Astrocyte (in vitro differentiated cells and primary cell): ENCODE measurements around the gene PHF13. TPM values are rescaled to one million over a fixed set of nuclear protein-coding genes. Genes with fewer than 3 reads are reported as not detected.

ENCODE experiments used
- DNase-seq: peaks from one replicate; pipeline ENCODE4 v3.0.0-alpha.2; 2010; ENCODE audit warnings: low read depth
- FAIRE-seq: peaks from 2 replicates; lab custom pipeline; 2011; peaks lifted over from hg19 to GRCh38; lab: Jason Lieb, UNC
- H2AFZ ChIP-seq: 2 replicates; pipeline ENCODE4 v1.6.0; 2012; ENCODE audit warnings: low read depth, low read length, inconsistent platforms
- H3K27ac ChIP-seq: 2 replicates; pipeline ENCODE4 v1.5.1; 2011; ENCODE audit warnings: low read depth, low read length, inconsistent platforms
- H3K27me3 ChIP-seq: 2 replicates; pipeline ENCODE4 v1.6.0; 2011; ENCODE audit warnings: low read length, inconsistent platforms; ENCODE audit not compliant: insufficient read depth
- H3K36me3 ChIP-seq: 2 replicates; pipeline ENCODE4 v1.5.1; 2011; ENCODE audit warnings: low read length, inconsistent platforms; ENCODE audit not compliant: insufficient read depth
- H3K4me1 ChIP-seq: 2 replicates; pipeline ENCODE4 v1.5.1; 2011; ENCODE audit warnings: low read length, inconsistent platforms; ENCODE audit not compliant: insufficient read depth
- H3K4me2 ChIP-seq: 2 replicates; pipeline ENCODE4 v1.6.0; 2012; ENCODE audit warnings: low read length, inconsistent platforms
- H3K4me3 ChIP-seq: 2 replicates; pipeline ENCODE4 v1.5.1; 2011; ENCODE audit warnings: low read depth, mild to moderate bottlenecking, low read length, inconsistent platforms; ENCODE audit not compliant: insufficient read depth
- H3K79me2 ChIP-seq: 2 replicates; pipeline ENCODE4 v1.6.0; 2012; ENCODE audit warnings: mild to moderate bottlenecking, low read length, inconsistent platforms; ENCODE audit not compliant: insufficient read depth
- H3K9ac ChIP-seq: 2 replicates; pipeline ENCODE4 v1.6.0; 2012; ENCODE audit warnings: mild to moderate bottlenecking, low read length, inconsistent platforms
- H3K9me3 ChIP-seq: 2 replicates; pipeline ENCODE4 v1.5.1; 2012; ENCODE audit warnings: low read depth, mild to moderate bottlenecking, low read length, inconsistent platforms; ENCODE audit not compliant: insufficient read depth
- H4K20me1 ChIP-seq: 2 replicates; pipeline ENCODE4 v1.6.0; 2012; ENCODE audit warnings: low read length, inconsistent platforms; ENCODE audit not compliant: insufficient read depth
- H3K27ac Mint-ChIP-seq: one replicate; pipeline ENCODE4 v1.8.0; 2021; ENCODE audit warnings: mild to moderate bottlenecking, mixed read lengths; ENCODE audit not compliant: unreplicated experiment
- H3K27me3 Mint-ChIP-seq: one replicate; pipeline ENCODE4 v1.8.0; 2021; ENCODE audit warnings: low read depth, mixed read lengths; ENCODE audit not compliant: unreplicated experiment
- H3K36me3 Mint-ChIP-seq: one replicate; pipeline ENCODE4 v1.8.0; 2021; ENCODE audit warnings: low read depth, mixed read lengths; ENCODE audit not compliant: unreplicated experiment
- H3K4me1 Mint-ChIP-seq: one replicate; pipeline ENCODE4 v1.8.0; 2021; ENCODE audit warnings: low read depth, mixed read lengths; ENCODE audit not compliant: unreplicated experiment
- H3K4me3 Mint-ChIP-seq: one replicate; pipeline ENCODE4 v1.8.0; 2021; ENCODE audit warnings: mild to moderate bottlenecking, moderate library complexity, mixed read lengths; ENCODE audit not compliant: unreplicated experiment
- H3K9me3 Mint-ChIP-seq: one replicate; pipeline ENCODE4 v1.8.0; 2021; ENCODE audit warnings: mild to moderate bottlenecking, mixed read lengths; ENCODE audit not compliant: unreplicated experiment
- CTCF ChIP-seq: IDR thresholded peaks from 2 replicates; pipeline ENCODE4 v1.5.1; 2011; ENCODE audit warnings: low read depth, mild to moderate bottlenecking, inconsistent platforms, low read length, moderate library complexity; ENCODE audit not compliant: insufficient read depth
- EZH2 ChIP-seq: IDR thresholded peaks from 2 replicates; pipeline ENCODE4 v1.6.1; 2012; ENCODE audit warnings: mild to moderate bottlenecking, low read length, inconsistent platforms; ENCODE audit not compliant: insufficient read depth
- total RNA-seq: library from RNA; stranded (reverse); gene quantifications from 2 replicates; pipeline ENCODE4 v1.2.1, GENCODE V29; 2021

PHF13 gene
- total RNA-seq, 1 donor from 2014 or later: 23.7 TPM

- DNase-seq (no peak), FAIRE-seq (no peak)
- TF ChIP-seq EZH2: no peak
- no peak for TF ChIP-seq CTCF
- H3K4me1 Mint-ChIP-seq: peaks cover 4% of the 10 kb centered on the region
- Histone ChIP-seq H3K4me1 (peaks cover 10% of the 10 kb centered on the region), H3K36me3 (peaks cover 8% of the 10 kb centered on the region), H3K79me2 (peaks cover 51% of the 10 kb centered on the region), H3K4me2 (no peak overlapping the region), H3K27me3 (no peaks in the 10 kb centered on the region), H3K9ac (no peak overlapping the region), H4K20me1 (peaks cover 55% of the 10 kb centered on the region), H3K27ac (no peak overlapping the region), H2AFZ (no peak overlapping the region), H3K4me3 (no peak overlapping the region), H3K9me3 (no peaks in the 10 kb centered on the region)
- H3K27me3 Mint-ChIP-seq: no peaks in the 10 kb centered on the region
- H3K27ac Mint-ChIP-seq: no peak overlapping the region
- H3K36me3 Mint-ChIP-seq: peaks cover 20% of the 10 kb centered on the region
- no peaks in the 10 kb centered on the region for H3K9me3 Mint-ChIP-seq
- H3K4me3 Mint-ChIP-seq: peak overlapping the region; percentile 54
Observed at GRCh38 chr1:6627031-6627430, 13.5 kb downstream of the PHF13 start.

GRCh38 chr1:6627841-6628545 lies 14.5 kb downstream of the PHF13 start:
- TF ChIP-seq EZH2: no peak
- no peak for TF ChIP-seq CTCF
- Mint-ChIP-seq H3K27ac (no peak overlapping the region), H3K9me3 (no peaks in the 10 kb centered on the region), H3K4me1 (peaks cover 4% of the 10 kb centered on the region), H3K4me3 (peak overlapping the region; percentile 74), H3K36me3 (peaks cover 20% of the 10 kb centered on the region), H3K27me3 (no peaks in the 10 kb centered on the region)
- Histone ChIP-seq H4K20me1 (peaks cover 49% of the 10 kb centered on the region), H3K9me3 (no peaks in the 10 kb centered on the region), H3K79me2 (peaks cover 42% of the 10 kb centered on the region), H3K36me3 (peaks cover 8% of the 10 kb centered on the region), H3K4me2 (no peak overlapping the region), H3K4me3 (no peak overlapping the region), H3K27ac (no peak overlapping the region), H3K9ac (no peak overlapping the region), H2AFZ (no peak overlapping the region), H3K27me3 (no peaks in the 10 kb centered on the region), H3K4me1 (peaks cover 10% of the 10 kb centered on the region)
- FAIRE-seq (no peak), DNase-seq (no peak)

- Mint-ChIP-seq H3K36me3 (peaks cover 19% of the 10 kb centered on the region), H3K4me1 (peaks cover 4% of the 10 kb centered on the region)
Observed at GRCh38 chr1:6628971-6629479, 15.5 kb downstream of the PHF13 start.

More at GRCh38 chr1:6628971-6629479, 15.5 kb downstream of the PHF13 start:
- Histone ChIP-seq H3K9me3 (no peaks in the 10 kb centered on the region), H3K9ac (no peak overlapping the region), H3K4me1 (peaks cover 10% of the 10 kb centered on the region), H2AFZ (no peak overlapping the region), H3K4me3 (no peak overlapping the region), H3K36me3 (peaks cover 5% of the 10 kb centered on the region), H3K27ac (no peak overlapping the region), H3K27me3 (no peaks in the 10 kb centered on the region), H3K4me2 (no peak overlapping the region), H4K20me1 (peaks cover 39% of the 10 kb centered on the region), H3K79me2 (peaks cover 34% of the 10 kb centered on the region)
- H3K27me3 Mint-ChIP-seq: no peaks in the 10 kb centered on the region
- no peak overlapping the region for H3K27ac Mint-ChIP-seq
- no peak for TF ChIP-seq EZH2
- no peak for TF ChIP-seq CTCF
- no peak overlapping the region for H3K4me3 Mint-ChIP-seq
- no peak for DNase-seq
- no peaks in the 10 kb centered on the region for H3K9me3 Mint-ChIP-seq
- no peak for FAIRE-seq
